ENCODE data around the gene ZNF341. TPM values are rescaled to one million over a fixed set of nuclear protein-coding genes. Genes with fewer than 3 reads are reported as not detected.

ZNF341 gene
- total RNA-seq, 1 donor from 2014 or later = 4.7 TPM

GRCh38 chr20:33828967-33829560 lies 97.3 kb downstream of the ZNF341 start:
- ATAC-seq (peak; percentile 64), DNase-seq (ENCODE audit: low spot score) (no peak)
- intact Hi-C loops (cut with DNase I) = no loop called here

- intact Hi-C loops (cut with DNase I) = no loop called here
- ATAC-seq (no peak), DNase-seq (ENCODE audit: low spot score) (no peak)
These were observed 97.8 kb downstream of the ZNF341 start for GRCh38 chr20:33829636-33830035.

GRCh38 chr20:33830371-33830770 lies 98.6 kb downstream of the ZNF341 start:
- intact Hi-C loops (cut with DNase I) = no loop called here
- DNase-seq (ENCODE audit: low spot score) = no peak
- no peak for ATAC-seq

- intact Hi-C loops (cut with DNase I) = no loop called here
- DNase-seq (ENCODE audit: low spot score) = no peak
- no peak for ATAC-seq
These were observed 100.5 kb downstream of the ZNF341 start for GRCh38 chr20:33832103-33832804.

- intact Hi-C loops (cut with DNase I) = no loop called here
- ATAC-seq = no peak
These were observed 101.5 kb downstream of the ZNF341 start for GRCh38 chr20:33833333-33833732.

GRCh38 chr20:33835615-33836172 lies 103.9 kb downstream of the ZNF341 start:
- ATAC-seq (peak; percentile 88), DNase-seq (ENCODE audit: low spot score) (no peak)
- intact Hi-C loops (cut with DNase I) = no loop called here

More at GRCh38 chr20:33833333-33833732, 101.5 kb downstream of the ZNF341 start:
- no peak for DNase-seq (ENCODE audit: low spot score)

GRCh38 chr20:33836277-33836676 lies 104.5 kb downstream of the ZNF341 start:
- ATAC-seq (no peak), DNase-seq (ENCODE audit: low spot score) (no peak)
- intact Hi-C loops (cut with DNase I) = no loop called here

- intact Hi-C loops (cut with DNase I) = no loop called here
- ATAC-seq = no peak
- DNase-seq (ENCODE audit: low spot score) = no peak
These were observed 105.5 kb downstream of the ZNF341 start for GRCh38 chr20:33837096-33837830.

- intact Hi-C loops (cut with DNase I) = no loop called here
- DNase-seq (ENCODE audit: low spot score) = no peak
- no peak for ATAC-seq
These were observed 106.5 kb downstream of the ZNF341 start for GRCh38 chr20:33838035-33838864.

- no peak for ATAC-seq
- intact Hi-C loops (cut with DNase I) = no loop called here
- DNase-seq (ENCODE audit: low spot score) = no peak
These were observed 107.8 kb downstream of the ZNF341 start for GRCh38 chr20:33839591-33839990.

- DNase-seq (ENCODE audit: low spot score) (no peak), ATAC-seq (no peak)
- intact Hi-C loops (cut with DNase I) = no loop called here
These were observed 108.4 kb downstream of the ZNF341 start for GRCh38 chr20:33840160-33840559.

- intact Hi-C loops (cut with DNase I) = no loop called here
- no peak for DNase-seq (ENCODE audit: low spot score)
- ATAC-seq = no peak
These were observed 109.1 kb downstream of the ZNF341 start for GRCh38 chr20:33840759-33841435.

GRCh38 chr20:33841436-33841799 lies 109.6 kb downstream of the ZNF341 start:
- ATAC-seq (no peak), DNase-seq (ENCODE audit: low spot score) (no peak)
- intact Hi-C loops (cut with DNase I) = no loop called here

Other genes with a start within 250 kb of the ZNF341 start
- gene CBFA2T2, start 241.9 kb upstream of the ZNF341 start, total RNA-seq = 26.0 TPM
- gene C20orf144, start 69.7 kb upstream of the ZNF341 start, total RNA-seq = not detected
- 0.71 TPM for gene ACTL10, start 65.1 kb upstream of the ZNF341 start, total RNA-seq
- gene NECAB3, start 57.6 kb upstream of the ZNF341 start, total RNA-seq = 24.1 TPM
- gene E2F1, start 45.6 kb upstream of the ZNF341 start, total RNA-seq = 1.4 TPM
- 9.3 TPM for gene PXMP4, start 11.7 kb upstream of the ZNF341 start, total RNA-seq
- 72.8 TPM for gene CHMP4B, start 79.4 kb downstream of the ZNF341 start, total RNA-seq

Measured in sciatic nerve (tissue), 2 donors.